ENCODE results near the gene ZNF226. TPM values are rescaled to one million over a fixed set of nuclear protein-coding genes. Genes with fewer than 3 reads are reported as not detected.

The ZNF226 gene
- total RNA-seq, 4 donors from 2014 or later = 12.9 to 14.4 (median 13.2) TPM

DNA sequence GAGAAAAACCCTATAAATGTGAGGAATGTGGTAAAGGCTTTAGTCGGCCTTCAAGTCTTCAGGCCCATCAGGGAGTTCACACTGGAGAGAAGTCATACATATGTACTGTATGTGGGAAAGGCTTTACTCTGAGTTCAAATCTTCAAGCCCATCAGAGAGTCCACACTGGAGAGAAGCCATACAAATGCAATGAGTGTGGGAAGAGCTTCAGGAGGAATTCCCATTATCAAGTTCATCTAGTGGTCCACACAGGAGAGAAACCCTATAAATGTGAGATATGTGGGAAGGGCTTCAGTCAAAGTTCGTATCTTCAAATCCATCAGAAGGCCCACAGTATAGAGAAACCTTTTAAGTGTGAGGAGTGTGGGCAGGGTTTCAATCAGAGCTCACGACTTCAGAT is 11.7 kb downstream of the ZNF226 start:
- DNase-seq (ENCODE audit: extremely low spot score) = no peak
- Histone ChIP-seq H3K36me3 (peaks cover 54 to 61% (median 58%) of the 10 kb centered on the region in 4 donors), H3K9me3 (peaks cover 14 to 100% (median 98%) of the 10 kb centered on the region in 4 donors), H3K27me3 (no peaks in the 10 kb centered on the region), H3K4me3 (no peak overlapping the region), H3K27ac (replicated peaks in 1 of 4) (no peak overlapping the region), H3K4me1 (no peaks in the 10 kb centered on the region)
- intact Hi-C loops (cut with DNase I) = no loop called here
- 95% methylated on average over 3 of the region's 3 CpGs for WGBS
- TF ChIP-seq POLR2AphosphoS5 (IDR thresholded peaks at IDR 0.05) (no peak), EP300 (IDR thresholded peaks at IDR 0.05) (no peak)

DNA sequence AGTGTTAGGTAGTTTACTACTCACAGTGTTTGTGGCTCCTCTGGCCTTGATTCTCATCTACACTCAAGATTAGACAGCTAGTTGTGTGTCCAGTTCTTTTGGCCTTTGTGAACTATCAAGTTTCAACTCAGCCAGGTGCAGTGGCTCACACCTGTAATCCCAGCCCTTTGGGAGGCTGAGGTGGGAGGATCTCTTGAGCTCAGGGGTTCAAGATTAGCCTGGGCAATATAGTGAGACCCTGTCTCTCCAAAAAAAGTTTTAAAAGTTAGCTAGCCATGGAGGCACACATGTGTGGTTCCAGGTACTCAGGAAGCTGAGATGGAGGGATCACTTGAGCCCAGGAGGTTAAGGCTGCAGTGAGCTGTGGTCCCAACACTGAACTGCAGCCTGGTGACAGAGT is 16.1 kb downstream of the ZNF226 start:
- Histone ChIP-seq H3K36me3 (peaks cover 11 to 17% (median 14%) of the 10 kb centered on the region in 4 donors), H3K9me3 (peaks cover 9 to 92% (median 84%) of the 10 kb centered on the region in 4 donors), H3K27me3 (no peaks in the 10 kb centered on the region), H3K4me3 (no peak overlapping the region), H3K4me1 (no peaks in the 10 kb centered on the region), H3K27ac (replicated peaks in 1 of 4) (no peak overlapping the region)
- no peak for TF ChIP-seq EP300 (IDR thresholded peaks at IDR 0.05)
- no peak for TF ChIP-seq POLR2A (IDR thresholded peaks at IDR 0.05; ENCODE audit: low read depth)
- no peak for TF ChIP-seq POLR2AphosphoS5 (IDR thresholded peaks at IDR 0.05)
- TF ChIP-seq, protein P1, sequence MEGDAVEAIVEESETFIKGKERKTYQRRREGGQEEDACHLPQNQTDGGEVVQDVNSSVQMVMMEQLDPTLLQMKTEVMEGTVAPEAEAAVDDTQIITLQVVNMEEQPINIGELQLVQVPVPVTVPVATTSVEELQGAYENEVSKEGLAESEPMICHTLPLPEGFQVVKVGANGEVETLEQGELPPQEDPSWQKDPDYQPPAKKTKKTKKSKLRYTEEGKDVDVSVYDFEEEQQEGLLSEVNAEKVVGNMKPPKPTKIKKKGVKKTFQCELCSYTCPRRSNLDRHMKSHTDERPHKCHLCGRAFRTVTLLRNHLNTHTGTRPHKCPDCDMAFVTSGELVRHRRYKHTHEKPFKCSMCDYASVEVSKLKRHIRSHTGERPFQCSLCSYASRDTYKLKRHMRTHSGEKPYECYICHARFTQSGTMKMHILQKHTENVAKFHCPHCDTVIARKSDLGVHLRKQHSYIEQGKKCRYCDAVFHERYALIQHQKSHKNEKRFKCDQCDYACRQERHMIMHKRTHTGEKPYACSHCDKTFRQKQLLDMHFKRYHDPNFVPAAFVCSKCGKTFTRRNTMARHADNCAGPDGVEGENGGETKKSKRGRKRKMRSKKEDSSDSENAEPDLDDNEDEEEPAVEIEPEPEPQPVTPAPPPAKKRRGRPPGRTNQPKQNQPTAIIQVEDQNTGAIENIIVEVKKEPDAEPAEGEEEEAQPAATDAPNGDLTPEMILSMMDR (IDR thresholded peaks at IDR 0.05) = no peak
- intact Hi-C loops (cut with DNase I) = no loop called here
- no peak for DNase-seq (ENCODE audit: extremely low spot score)

DNA sequence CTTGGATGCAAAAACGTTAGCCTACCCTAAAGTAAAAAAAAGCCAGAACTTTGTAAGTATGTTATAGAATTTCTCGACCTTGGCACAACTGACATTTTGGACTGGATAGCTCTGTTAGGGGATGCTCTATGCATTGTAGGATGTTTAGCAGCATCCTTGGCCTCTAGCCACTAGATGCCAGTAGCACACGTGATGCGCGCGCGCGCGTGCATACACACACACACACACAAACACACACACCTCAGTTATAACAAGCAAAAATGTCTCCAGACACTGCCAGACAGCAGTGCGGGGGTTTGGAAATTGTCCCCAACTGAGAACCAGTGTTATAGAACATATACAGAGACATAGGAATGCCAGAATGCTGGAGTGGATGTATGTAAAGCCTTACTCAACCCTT is 17.2 kb downstream of the ZNF226 start:
- WGBS = 91% methylated on average over 10 of the region's 10 CpGs
- peaks cover 0 to 86% (median 74%) of the 10 kb centered on the region in 4 donors for H3K9me3 ChIP-seq

DNA sequence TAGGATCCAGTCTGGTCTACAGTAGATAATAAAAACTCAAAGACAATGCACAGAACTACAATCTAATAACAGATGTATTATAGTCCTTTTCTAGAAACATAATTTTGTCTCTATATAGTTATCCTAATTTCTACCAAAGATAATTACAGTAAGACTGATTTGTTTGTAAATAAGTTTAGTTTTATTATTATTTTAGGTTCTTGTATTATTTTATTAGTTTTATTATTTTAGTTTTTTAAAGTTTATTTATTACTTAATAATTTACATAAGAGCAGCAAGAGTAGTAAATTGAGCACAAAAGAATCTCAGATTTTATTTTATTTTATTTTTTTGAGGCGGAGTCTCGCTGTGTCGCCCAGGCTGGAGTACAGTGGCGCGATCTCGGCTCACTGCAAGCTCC is 25.1 kb downstream of the ZNF226 start:
- peaks cover 0 to 28% (median 1%) of the 10 kb centered on the region in 4 donors for H3K9me3 ChIP-seq
- intact Hi-C loops (cut with DNase I) = no loop called here

More for the DNA sequence above, 17.2 kb downstream of the ZNF226 start:
- intact Hi-C loops (cut with DNase I) = no loop called here
- Histone ChIP-seq H3K27me3 (no peaks in the 10 kb centered on the region), H3K27ac (replicated peaks in 1 of 4) (no peak overlapping the region), H3K4me3 (no peak overlapping the region), H3K4me1 (no peaks in the 10 kb centered on the region), H3K36me3 (peaks cover 0 to 5% (median 2%) of the 10 kb centered on the region in 4 donors)
- no peak for DNase-seq (ENCODE audit: extremely low spot score)
- TF ChIP-seq EP300 (IDR thresholded peaks at IDR 0.05) (no peak), POLR2A (IDR thresholded peaks at IDR 0.05; ENCODE audit: low read depth) (no peak), POLR2AphosphoS5 (IDR thresholded peaks at IDR 0.05) (no peak)
- TF ChIP-seq, protein P1 (IDR thresholded peaks at IDR 0.05) = no peak

DNA sequence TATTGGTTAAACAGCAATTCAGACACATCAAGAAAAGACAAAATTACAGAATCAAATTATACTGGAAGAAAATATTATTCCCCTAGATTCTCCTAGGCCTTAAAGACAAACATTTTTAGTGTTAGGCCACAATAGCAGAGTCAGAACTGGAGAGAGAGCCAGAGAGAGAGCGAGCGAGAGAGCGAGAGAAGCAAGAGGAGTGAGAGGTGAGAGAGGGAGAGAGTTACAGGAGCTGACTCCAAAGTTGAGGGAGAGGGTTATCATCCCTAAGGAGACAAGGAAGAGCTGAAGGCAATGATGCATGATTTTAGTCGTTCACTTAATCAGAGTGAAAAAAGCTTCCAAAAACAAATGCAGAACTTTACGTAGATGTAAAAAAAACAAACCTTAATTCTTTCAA is 27.2 kb downstream of the ZNF226 start:
- peaks cover 0 to 22% (median 6%) of the 10 kb centered on the region in 4 donors for H3K9me3 ChIP-seq
- WGBS = 72% methylated on average over 5 of the region's 5 CpGs
- no peaks in the 10 kb centered on the region for H3K36me3 ChIP-seq
- no peaks in the 10 kb centered on the region for H3K27me3 ChIP-seq
- intact Hi-C loops (cut with DNase I) = no loop called here
- TF ChIP-seq EP300 (IDR thresholded peaks at IDR 0.05) (no peak), POLR2A (IDR thresholded peaks at IDR 0.05; ENCODE audit: low read depth) (no peak), POLR2AphosphoS5 (IDR thresholded peaks at IDR 0.05) (no peak)
- TF ChIP-seq, protein P1 (IDR thresholded peaks at IDR 0.05) = no peak
- no peak overlapping the region for H3K27ac ChIP-seq (replicated peaks in 1 of 4)
- no peaks in the 10 kb centered on the region for H3K4me1 ChIP-seq
- H3K4me3 ChIP-seq = no peak overlapping the region
- no peak for DNase-seq (ENCODE audit: extremely low spot score)

More for the DNA sequence above, 25.1 kb downstream of the ZNF226 start:
- no peaks in the 10 kb centered on the region for H3K4me1 ChIP-seq
- H3K4me3 ChIP-seq = no peak overlapping the region
- no peak for DNase-seq (ENCODE audit: extremely low spot score)
- no peak for TF ChIP-seq POLR2AphosphoS5 (IDR thresholded peaks at IDR 0.05)
- TF ChIP-seq, protein P1 (IDR thresholded peaks at IDR 0.05) = no peak
- no peak for TF ChIP-seq EP300 (IDR thresholded peaks at IDR 0.05)
- no peak for TF ChIP-seq POLR2A (IDR thresholded peaks at IDR 0.05; ENCODE audit: low read depth)
- 98% methylated on average over 6 of the region's 6 CpGs for WGBS
- no peaks in the 10 kb centered on the region for H3K27me3 ChIP-seq
- H3K36me3 ChIP-seq = no peaks in the 10 kb centered on the region
- H3K27ac ChIP-seq (replicated peaks in 1 of 4) = no peak overlapping the region
